T-helper 17 cell (primary cell): Measurements from ENCODE around the gene XYLT1. TPM values are rescaled to one million over a fixed set of nuclear protein-coding genes. Genes with fewer than 3 reads are reported as not detected.

Experiments used
- ATAC-seq: fragments of 150-1000 bp; cut with Tn5 transposase; 2 replicates; pipeline ENCODE4 v1.10.0; 2021; ENCODE audit warnings: mild to moderate bottlenecking, moderate library complexity
- DNase-seq, 3 donors: peaks; one replicate each; pipeline versions ENCODE4 v3.0.0 to v3.0.0-alpha.2; 2020 to 2021
- H3K9me3 ChIP-seq: one replicate; pipeline ENCODE4 v1.7.0; 2013; ENCODE audit warnings: low read length, mild to moderate bottlenecking; ENCODE audit not compliant: control insufficient read depth, poor library complexity, severe bottlenecking
- H3K27ac Mint-ChIP-seq: one replicate; pipeline ENCODE4 v1.8.0; 2022; ENCODE audit warnings: mild to moderate bottlenecking, moderate library complexity, mixed read lengths
- H3K27me3 Mint-ChIP-seq: one replicate; pipeline ENCODE4 v1.8.0; 2022; ENCODE audit warnings: mixed read lengths
- H3K36me3 Mint-ChIP-seq: one replicate; pipeline ENCODE4 v1.8.0; 2022; ENCODE audit warnings: low read depth, mixed read lengths
- H3K4me1 Mint-ChIP-seq: one replicate; pipeline ENCODE4 v1.8.0; 2022; ENCODE audit warnings: mild to moderate bottlenecking, mixed read lengths
- H3K4me3 Mint-ChIP-seq: one replicate; pipeline ENCODE4 v1.8.0; 2022; ENCODE audit warnings: mild to moderate bottlenecking, moderate library complexity, mixed read lengths
- total RNA-seq, 4 donors: library from RNA in 2 of 4; stranded (reverse) in 2 of 4; gene quantifications; one replicate each; pipeline ENCODE4 v1.2.3 and lab custom pipeline; 2022 to 2026

Gene XYLT1
- total RNA-seq, 2 donors from 2014 or later, result 33.8 to 57.3 TPM

DNA sequence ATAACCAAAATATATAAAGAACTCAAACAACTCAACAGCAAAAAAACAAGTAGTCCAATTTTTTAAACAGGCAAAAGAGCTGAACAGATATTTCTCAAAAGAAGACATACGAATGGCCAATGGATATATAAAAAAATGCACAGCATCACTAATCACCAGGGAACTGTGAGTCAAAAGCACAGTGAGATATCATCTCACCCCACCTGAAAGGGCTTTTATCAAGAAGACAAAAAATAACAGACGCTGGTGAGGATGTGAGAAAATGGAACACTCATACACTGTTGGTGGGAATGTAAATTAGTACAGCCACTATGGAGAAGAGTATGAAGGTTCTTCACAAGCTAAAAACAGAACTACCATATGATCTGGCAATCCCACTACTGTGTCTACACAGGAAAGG lies 7.4 kb downstream of the XYLT1 start:
- peaks cover 5% of the 10 kb centered on the region for H3K36me3 Mint-ChIP-seq
- peaks cover 59% of the 10 kb centered on the region for H3K4me1 Mint-ChIP-seq
- no peaks in the 10 kb centered on the region for H3K9me3 ChIP-seq
- ATAC-seq (no peak), DNase-seq (no peak)
- H3K27ac Mint-ChIP-seq, result peak overlapping the region; percentile 1
- H3K4me3 Mint-ChIP-seq, result peak overlapping the region; percentile 12
- no peaks in the 10 kb centered on the region for H3K27me3 Mint-ChIP-seq

DNA sequence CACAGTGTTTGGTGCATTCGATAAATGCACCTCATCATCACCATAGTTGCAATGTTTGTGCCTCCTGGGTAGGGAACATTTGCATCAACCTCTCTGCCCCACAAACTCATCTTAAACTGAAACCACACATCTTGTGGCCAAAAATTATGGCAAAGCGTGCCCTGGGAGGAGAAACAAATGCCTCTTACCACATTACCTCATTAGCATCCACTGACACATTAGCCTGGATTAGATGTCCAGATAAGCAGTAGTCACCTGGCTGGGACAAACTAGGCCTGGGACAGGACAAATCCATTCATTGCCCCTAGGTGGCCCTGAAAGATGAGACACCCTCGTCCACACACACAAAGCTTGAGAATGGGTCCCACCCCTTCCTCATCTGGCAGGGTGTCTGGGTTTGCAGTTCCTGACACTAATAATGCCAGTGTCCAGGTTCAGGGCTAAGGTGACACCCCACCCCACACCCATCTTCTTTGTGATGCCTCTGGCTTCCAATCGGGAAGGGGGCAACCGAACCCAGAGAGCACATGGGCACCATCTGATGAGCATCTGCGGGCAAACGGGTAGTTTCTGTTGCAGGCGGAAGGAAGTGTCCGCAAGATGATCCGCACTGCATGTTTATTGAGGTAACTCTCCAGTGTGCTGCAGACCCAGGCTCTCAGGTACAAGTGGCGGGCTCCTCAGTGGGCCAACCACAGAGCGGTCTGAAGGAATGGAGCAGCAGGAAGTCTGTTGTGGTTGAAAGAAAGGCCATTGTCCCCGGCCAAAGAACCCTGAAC lies 8.6 kb downstream of the XYLT1 start:
- ATAC-seq, result peak; percentile 59
- H3K9me3 ChIP-seq, result no peaks in the 10 kb centered on the region
- DNase-seq, result no peak
- peaks cover 54% of the 10 kb centered on the region for H3K4me1 Mint-ChIP-seq
- H3K27ac Mint-ChIP-seq, result peak overlapping the region; percentile 1
- no peaks in the 10 kb centered on the region for H3K27me3 Mint-ChIP-seq
- peaks cover 5% of the 10 kb centered on the region for H3K36me3 Mint-ChIP-seq
- H3K4me3 Mint-ChIP-seq, result peak overlapping the region; percentile 12

DNA sequence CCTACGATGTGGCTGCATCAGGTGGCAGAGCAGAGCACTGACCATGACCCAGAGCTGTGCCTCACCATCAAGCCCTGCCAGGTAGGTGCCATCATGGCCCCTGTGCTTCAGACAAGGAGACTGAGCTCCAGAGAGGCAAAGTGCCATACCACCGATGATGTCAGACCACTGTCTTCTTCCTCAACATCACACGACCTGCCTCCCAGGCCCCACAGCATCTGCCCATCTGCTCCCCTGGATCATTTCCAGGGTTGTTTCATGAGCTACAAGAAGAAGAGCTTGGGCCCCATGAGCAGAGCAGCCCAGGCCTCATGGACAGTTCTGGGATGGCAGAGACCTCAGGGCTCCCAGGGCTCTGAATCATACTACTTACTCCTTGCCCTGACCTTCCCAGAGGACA lies 9.9 kb downstream of the XYLT1 start:
- Mint-ChIP-seq H3K4me3 (no peak overlapping the region), H3K4me1 (peaks cover 44% of the 10 kb centered on the region), H3K27ac (no peak overlapping the region), H3K36me3 (peaks cover 5% of the 10 kb centered on the region), H3K27me3 (no peaks in the 10 kb centered on the region)
- no peaks in the 10 kb centered on the region for H3K9me3 ChIP-seq
- ATAC-seq (no peak), DNase-seq (no peak)

DNA sequence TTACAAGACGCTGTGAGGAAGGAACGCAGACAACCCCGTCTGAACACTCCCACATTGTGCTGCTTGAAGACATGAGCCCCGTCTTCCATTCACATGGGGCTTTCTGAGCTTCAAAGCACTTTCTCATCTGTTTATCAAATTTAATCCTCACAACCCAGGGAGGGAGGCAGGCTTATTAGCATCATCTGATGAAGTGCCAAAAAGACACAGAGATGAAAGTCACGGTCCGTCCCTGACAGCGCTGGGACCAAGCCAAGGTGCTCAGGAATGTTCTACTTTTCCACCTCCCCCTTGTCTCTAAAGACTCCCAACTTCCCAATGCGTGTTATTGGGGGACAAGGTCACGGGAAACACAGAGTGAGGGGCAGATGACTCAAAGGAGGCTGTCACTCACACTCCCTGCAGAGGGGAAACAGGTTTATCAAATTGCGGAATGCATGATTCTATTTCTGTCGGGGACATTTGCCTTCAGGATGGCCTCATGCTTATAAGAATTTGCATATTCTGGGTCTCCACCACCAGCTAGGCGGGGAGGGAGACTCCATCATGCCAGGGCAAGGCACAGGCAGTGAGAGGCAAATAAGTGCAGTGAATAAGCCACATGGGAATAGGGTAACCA lies 10.7 kb downstream of the XYLT1 start:
- Mint-ChIP-seq H3K27me3 (no peaks in the 10 kb centered on the region), H3K4me1 (peaks cover 39% of the 10 kb centered on the region), H3K36me3 (peaks cover 2% of the 10 kb centered on the region), H3K27ac (no peak overlapping the region), H3K4me3 (no peak overlapping the region)
- peak; percentile 43 for ATAC-seq
- DNase-seq, result no peak
- no peaks in the 10 kb centered on the region for H3K9me3 ChIP-seq

DNA sequence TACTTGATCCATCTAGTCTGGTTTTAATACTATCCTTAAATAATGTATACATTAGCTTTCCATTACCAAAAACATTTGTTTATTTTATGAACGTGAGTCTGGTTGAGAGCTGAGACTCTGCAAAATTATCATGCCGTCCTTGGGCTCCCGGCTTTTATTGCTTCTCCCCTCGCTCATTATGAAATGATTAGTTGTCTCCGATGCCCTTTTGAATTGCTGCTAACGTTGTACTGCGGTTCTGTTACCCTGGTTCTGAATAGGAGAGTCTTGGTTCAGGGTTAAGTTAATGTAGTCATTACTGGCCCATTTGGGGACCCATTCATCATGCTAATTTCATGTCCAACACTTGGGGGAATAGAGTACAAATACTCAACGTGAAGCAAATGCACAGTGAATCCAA lies 12.8 kb downstream of the XYLT1 start:
- Mint-ChIP-seq H3K27me3 (no peaks in the 10 kb centered on the region), H3K27ac (peak overlapping the region; percentile 32), H3K4me1 (peaks cover 31% of the 10 kb centered on the region), H3K4me3 (no peak overlapping the region), H3K36me3 (peaks cover 2% of the 10 kb centered on the region)
- DNase-seq (no peak), ATAC-seq (no peak)
- H3K9me3 ChIP-seq, result no peaks in the 10 kb centered on the region

DNA sequence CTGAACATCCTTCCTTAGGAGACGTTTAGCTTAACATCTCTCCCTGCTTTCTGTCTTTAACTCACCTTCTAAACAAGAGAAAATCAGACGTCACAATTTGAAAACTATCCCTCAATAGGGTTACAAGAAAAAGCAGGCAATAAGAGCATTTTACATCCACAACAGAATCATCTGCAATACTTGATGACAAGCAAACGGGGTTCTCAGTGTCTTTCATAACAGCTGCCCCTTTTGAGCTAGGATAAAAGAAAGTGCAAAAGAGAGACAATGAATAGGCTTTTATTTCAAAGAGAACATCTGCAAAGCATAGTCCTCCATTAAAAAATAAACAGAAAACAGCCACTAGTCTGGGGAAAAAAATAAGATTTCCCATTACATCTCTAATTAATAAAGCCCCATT lies 13.2 kb downstream of the XYLT1 start:
- Mint-ChIP-seq H3K4me1 (peaks cover 28% of the 10 kb centered on the region), H3K36me3 (peaks cover 2% of the 10 kb centered on the region), H3K27ac (peak overlapping the region; percentile 21), H3K27me3 (no peaks in the 10 kb centered on the region), H3K4me3 (no peak overlapping the region)
- no peaks in the 10 kb centered on the region for H3K9me3 ChIP-seq
- ATAC-seq, result no peak
- DNase-seq, result no peak

DNA sequence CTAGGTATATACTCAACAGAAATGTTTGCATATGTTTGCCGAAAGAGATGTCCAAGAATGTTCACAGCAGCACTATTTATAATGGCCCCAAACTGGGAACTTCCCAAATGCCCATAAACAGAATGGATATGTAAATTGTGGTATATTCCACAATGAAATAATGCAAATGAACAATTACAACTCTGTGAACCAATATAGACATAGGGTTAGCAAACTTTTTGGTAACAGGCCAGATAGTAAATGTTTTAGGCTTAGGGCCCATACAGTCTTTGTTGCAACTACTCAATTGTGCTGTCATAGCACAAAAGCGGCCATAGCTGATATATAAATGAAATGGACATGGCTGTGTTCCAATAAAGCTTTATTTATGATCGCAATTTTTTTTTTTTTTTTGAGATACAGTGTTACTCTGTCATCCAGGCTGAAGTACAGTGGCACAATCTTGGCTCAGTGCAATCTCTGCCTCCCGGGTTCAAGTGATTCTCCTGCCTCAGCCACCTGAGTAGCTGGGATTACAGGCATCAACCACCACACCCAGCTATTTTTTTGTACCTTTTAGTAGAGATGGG lies 16.5 kb downstream of the XYLT1 start:
- Mint-ChIP-seq H3K27me3 (no peaks in the 10 kb centered on the region), H3K4me3 (no peak overlapping the region), H3K27ac (peak overlapping the region; percentile 92), H3K4me1 (peaks cover 35% of the 10 kb centered on the region), H3K36me3 (no peaks in the 10 kb centered on the region)
- no peaks in the 10 kb centered on the region for H3K9me3 ChIP-seq
- DNase-seq, result no peak
- ATAC-seq, result no peak

DNA sequence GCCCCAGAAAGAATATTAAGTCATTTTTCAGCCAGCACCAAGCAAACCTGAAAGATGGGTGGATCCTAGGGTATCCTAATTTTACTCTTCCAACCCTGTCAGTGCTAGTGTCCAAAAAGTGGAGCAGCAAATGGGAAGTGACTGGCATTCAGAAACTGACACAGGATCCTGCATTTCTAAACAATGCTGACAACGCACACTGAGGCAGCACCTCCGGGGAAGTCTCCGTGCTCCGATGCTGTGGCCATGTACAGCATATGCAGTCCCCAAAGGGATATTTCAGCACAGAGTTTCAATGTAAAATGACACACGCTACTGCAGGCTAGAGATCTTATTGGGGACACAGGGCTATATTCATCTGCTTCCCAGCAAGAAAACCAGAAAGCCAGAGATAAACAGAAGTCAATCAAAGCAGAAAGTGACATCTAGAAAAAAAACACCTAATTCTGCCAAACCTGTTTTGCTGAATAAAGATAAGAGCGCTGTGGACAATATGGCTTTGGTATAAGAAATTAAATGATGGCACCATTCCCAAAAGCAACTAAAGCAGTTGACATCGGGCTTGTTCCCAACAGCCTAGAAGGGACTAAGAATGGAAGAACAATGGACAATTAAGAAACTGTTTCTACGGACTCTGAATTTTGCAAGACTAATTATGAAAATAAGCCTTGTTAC lies 17.3 kb downstream of the XYLT1 start:
- Mint-ChIP-seq H3K27me3 (no peaks in the 10 kb centered on the region), H3K4me1 (peaks cover 41% of the 10 kb centered on the region), H3K36me3 (no peaks in the 10 kb centered on the region), H3K27ac (peak overlapping the region; percentile 92), H3K4me3 (no peak overlapping the region)
- no peaks in the 10 kb centered on the region for H3K9me3 ChIP-seq
- DNase-seq (no peak), ATAC-seq (no peak)

DNA sequence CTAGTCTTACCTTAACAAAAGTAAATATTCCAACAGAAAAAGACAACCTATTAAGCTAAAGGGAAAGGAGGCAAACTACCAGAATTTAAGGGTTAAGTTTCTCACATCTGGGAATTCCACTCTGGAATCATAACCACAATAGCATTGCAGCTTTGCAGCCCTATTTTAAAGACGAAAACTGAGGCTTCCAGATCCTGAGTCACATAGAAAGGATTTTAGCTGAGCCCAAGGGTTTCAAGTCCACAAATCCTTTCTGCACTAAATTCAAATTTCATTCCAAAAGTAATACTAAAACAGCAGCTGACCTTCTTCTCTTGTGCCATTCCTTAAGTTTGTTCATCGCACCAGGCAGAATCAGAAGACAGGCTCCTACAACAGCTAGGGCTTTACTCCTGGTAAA lies 17.8 kb downstream of the XYLT1 start:
- no peaks in the 10 kb centered on the region for H3K9me3 ChIP-seq
- Mint-ChIP-seq H3K27me3 (no peaks in the 10 kb centered on the region), H3K36me3 (no peaks in the 10 kb centered on the region), H3K4me1 (peaks cover 41% of the 10 kb centered on the region), H3K27ac (peak overlapping the region; percentile 92), H3K4me3 (no peak overlapping the region)
- ATAC-seq (no peak), DNase-seq (no peak)

DNA sequence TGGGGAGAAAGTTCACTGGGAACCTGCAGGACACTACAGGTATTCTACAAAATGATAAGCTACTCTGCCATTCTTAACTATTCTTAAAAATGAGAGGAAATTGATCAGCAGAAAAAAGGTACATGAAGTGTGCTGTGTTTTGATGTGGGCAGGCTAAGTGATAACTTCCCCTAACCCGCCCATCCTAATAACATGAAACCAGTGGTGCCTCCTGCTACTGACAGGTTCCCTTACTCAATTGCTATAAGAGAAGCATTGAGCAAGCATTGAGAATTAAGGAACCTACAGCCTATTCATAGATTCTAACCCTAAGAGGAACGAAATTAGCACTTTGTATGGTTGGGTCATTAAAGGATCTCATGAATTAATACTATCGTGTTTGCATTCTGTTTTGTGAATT lies 18.9 kb downstream of the XYLT1 start:
- no peak for DNase-seq
- no peaks in the 10 kb centered on the region for H3K9me3 ChIP-seq
- peak; percentile 77 for ATAC-seq
- H3K27ac Mint-ChIP-seq, result peak overlapping the region; percentile 92
- H3K4me3 Mint-ChIP-seq, result peak overlapping the region; percentile 68
- peaks cover 40% of the 10 kb centered on the region for H3K4me1 Mint-ChIP-seq
- no peaks in the 10 kb centered on the region for H3K27me3 Mint-ChIP-seq
- no peaks in the 10 kb centered on the region for H3K36me3 Mint-ChIP-seq

DNA sequence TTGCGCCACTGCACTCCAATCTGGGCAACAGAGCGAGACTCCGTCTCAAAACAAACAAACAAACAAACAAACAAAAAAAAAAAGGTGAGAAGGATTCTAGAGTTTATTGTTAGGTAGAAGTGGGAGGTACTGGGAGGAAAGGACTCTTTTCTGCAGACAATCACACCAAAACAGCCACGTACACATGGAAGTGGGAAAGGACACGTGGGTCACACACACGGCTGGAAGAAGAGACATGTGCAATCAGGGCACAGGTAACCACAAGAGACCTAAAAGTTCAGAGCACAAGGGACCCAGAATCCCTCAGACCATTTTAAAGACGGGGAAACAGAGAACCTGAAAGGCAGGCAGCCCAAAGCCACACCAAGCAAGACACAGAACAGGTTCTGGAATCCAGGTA lies 20.5 kb downstream of the XYLT1 start:
- Mint-ChIP-seq H3K4me3 (no peak overlapping the region), H3K27ac (peak overlapping the region; percentile 92), H3K36me3 (no peaks in the 10 kb centered on the region)

DNA sequence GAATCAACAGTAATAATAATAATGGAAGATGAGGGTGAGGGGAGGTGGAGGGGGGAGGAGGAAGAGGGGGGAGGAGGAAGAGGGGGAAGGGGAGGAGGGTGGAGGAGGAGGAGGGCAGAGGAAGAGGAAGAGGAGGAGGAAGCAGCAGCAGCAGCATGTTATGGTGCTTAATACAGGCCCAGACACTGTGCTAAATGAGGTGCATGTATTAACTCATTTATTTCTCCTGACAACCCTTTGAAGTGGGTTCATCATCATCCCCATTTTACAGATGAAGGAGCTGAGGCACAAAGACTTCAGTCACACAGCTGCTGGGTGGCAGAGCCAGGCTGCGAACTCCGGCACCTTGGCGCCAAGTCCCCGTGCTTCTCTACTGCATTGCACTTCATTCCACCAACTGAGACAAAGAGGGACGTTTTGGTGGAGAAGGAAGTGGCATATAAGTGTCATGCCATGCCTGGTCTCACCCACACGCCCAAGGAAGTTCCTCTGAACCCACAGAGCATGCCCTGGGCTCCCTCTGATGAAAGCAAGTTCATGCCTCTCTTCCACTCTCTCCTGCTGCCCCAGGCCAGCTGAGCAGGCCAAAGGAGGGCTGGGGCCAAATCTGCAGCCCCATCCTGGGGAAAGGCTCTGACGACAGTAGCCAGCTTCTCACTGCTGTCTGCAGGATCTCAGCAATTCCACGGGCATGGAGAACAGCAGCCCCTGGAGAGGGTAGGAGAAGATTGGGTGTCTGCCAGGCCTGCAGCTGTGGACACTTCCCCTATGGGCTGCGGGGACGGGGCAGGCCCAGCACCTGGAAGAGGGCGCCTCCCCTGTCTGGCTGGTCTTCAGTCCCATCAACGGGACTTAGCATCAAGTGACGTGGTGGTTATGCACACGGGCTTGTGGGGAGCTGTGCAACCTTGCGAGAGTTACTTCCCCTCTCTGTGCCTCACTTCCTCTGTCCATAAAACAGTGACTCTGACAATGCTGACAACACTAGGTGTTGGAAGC lies 21.8 kb downstream of the XYLT1 start:
- DNase-seq (peak in 1 of 3 donors; percentile 11), ATAC-seq (peak; percentile 61)
- peaks cover 42% of the 10 kb centered on the region for H3K4me1 Mint-ChIP-seq
- H3K4me3 Mint-ChIP-seq, result peak overlapping the region; percentile 78
- peaks cover 1% of the 10 kb centered on the region for H3K36me3 Mint-ChIP-seq
- no peaks in the 10 kb centered on the region for H3K9me3 ChIP-seq
- peak overlapping the region; percentile 92 for H3K27ac Mint-ChIP-seq
- H3K27me3 Mint-ChIP-seq, result no peaks in the 10 kb centered on the region

More for the DNA sequence above, 20.5 kb downstream of the XYLT1 start:
- ATAC-seq (no peak), DNase-seq (no peak)
- H3K27me3 Mint-ChIP-seq, result no peaks in the 10 kb centered on the region
- H3K4me1 Mint-ChIP-seq, result peaks cover 41% of the 10 kb centered on the region
- H3K9me3 ChIP-seq, result no peaks in the 10 kb centered on the region
